A673 (cell line): ENCODE measurements around the gene PRRC2B. TPM values are rescaled to one million over a fixed set of nuclear protein-coding genes. Genes with fewer than 3 reads are reported as not detected.
A peak's percentile ranks its signal among the peaks of the same experiment; 100 is the strongest.
"Not testable (repeated sequence)": the region's sequence is repeated elsewhere in the genome, so short reads cannot be mapped to it uniquely, and the experiment has no call there.

Source experiments
- BruUV-seq: library from RNA; stranded (reverse); fragments of 400-500 nt; replicated peaks from 2 replicates; lab custom pipeline; 2021; lab: Mats Ljungman, UMichigan
- CTCF ChIA-PET: fragments of 300-600 bp; sonication (Branson Sonifier 250); formaldehyde crosslinking; loops from one replicate; lab custom pipeline; 2022; ENCODE audit warnings: antibody characterized with exemption; lab: Charles Lee
- POLR2A ChIA-PET: fragments of 300-600 bp; sonication (Branson Sonifier 250); formaldehyde crosslinking; loops from one replicate; lab custom pipeline; 2022; ENCODE audit warnings: antibody characterized with exemption; ENCODE audit not compliant: low non-redundant PET; lab: Charles Lee
- DNase-seq: peaks from one replicate; pipeline ENCODE4 v3.0.0-alpha.2; 2015; ENCODE audit warnings: low spot score
- H3K27ac ChIP-seq: fragments of 200-600 bp; sonication (generic); 2 replicates; pipeline ENCODE4 v1.5.1; 2016; ENCODE audit warnings: mixed run types, low read depth, mild to moderate bottlenecking, mixed read lengths, antibody characterized with exemption, low read length; ENCODE audit not compliant: poor library complexity, severe bottlenecking
- H3K27me3 ChIP-seq: fragments of 200-600 bp; sonication (generic); replicated peaks from 2 replicates; pipeline ENCODE4 v1.6.1; 2017; ENCODE audit warnings: mixed run types, low read depth, mild to moderate bottlenecking, mixed read lengths, antibody characterized with exemption, low read length; ENCODE audit not compliant: insufficient read depth, poor library complexity
- H3K36me3 ChIP-seq: fragments of 200-600 bp; sonication (generic); 2 replicates; pipeline ENCODE4 v1.6.1; 2016; ENCODE audit warnings: mixed run types, mild to moderate bottlenecking, mixed read lengths, antibody characterized with exemption, low read length; ENCODE audit not compliant: insufficient read depth, poor library complexity, severe bottlenecking
- H3K4me1 ChIP-seq: fragments of 200-600 bp; sonication (generic); 2 replicates; pipeline ENCODE4 v1.6.1; 2017; ENCODE audit warnings: mixed run types, mild to moderate bottlenecking, mixed read lengths, antibody characterized with exemption, low read length; ENCODE audit not compliant: insufficient read depth, poor library complexity, severe bottlenecking
- H3K4me3 ChIP-seq: fragments of 200-600 bp; sonication (generic); 2 replicates; pipeline ENCODE4 v1.5.1; 2016; ENCODE audit warnings: low read depth, mixed run types, mild to moderate bottlenecking, mixed read lengths, low read length; ENCODE audit not compliant: poor library complexity, severe bottlenecking
- H3K9me3 ChIP-seq: fragments of 200-600 bp; sonication (generic); 2 replicates; pipeline ENCODE4 v1.6.1; 2016; ENCODE audit warnings: mixed run types, low read depth, mild to moderate bottlenecking, mixed read lengths, antibody characterized with exemption, low read length; ENCODE audit not compliant: poor library complexity, severe bottlenecking
- EZH2 ChIP-seq: fragments of 200-600 bp; sonication (generic); IDR thresholded peaks from 2 replicates; pipeline ENCODE4 v1.6.1; 2017; ENCODE audit warnings: borderline replicate concordance, low read depth, mild to moderate bottlenecking, mixed read lengths, antibody characterized with exemption, low read length; ENCODE audit not compliant: poor library complexity, severe bottlenecking
- intact Hi-C: fragments of 100-400 bp; cut with micrococcal nuclease; formaldehyde crosslinking; loops from one replicate; pipeline ENCODE4 v1.10.0; 2022; ENCODE audit not compliant: unreplicated experiment
- total RNA-seq: library from RNA; stranded (reverse); gene quantifications from 2 replicates; pipeline ENCODE4 v1.2.3, GENCODE V29; 2021
- TF ChIP-seq, protein P1 (sequence below): fragments of 300-800, 200-600 bp; sonication (generic); conservative IDR thresholded peaks from 2 replicates; pipeline ENCODE4 v1.5.1; 2017; ENCODE audit warnings: low read depth, mild to moderate bottlenecking, antibody characterized with exemption, low read length, moderate library complexity, mixed read lengths

PRRC2B gene
- total RNA-seq, 1 experiment from 2014 or later: 317 TPM

DNA sequence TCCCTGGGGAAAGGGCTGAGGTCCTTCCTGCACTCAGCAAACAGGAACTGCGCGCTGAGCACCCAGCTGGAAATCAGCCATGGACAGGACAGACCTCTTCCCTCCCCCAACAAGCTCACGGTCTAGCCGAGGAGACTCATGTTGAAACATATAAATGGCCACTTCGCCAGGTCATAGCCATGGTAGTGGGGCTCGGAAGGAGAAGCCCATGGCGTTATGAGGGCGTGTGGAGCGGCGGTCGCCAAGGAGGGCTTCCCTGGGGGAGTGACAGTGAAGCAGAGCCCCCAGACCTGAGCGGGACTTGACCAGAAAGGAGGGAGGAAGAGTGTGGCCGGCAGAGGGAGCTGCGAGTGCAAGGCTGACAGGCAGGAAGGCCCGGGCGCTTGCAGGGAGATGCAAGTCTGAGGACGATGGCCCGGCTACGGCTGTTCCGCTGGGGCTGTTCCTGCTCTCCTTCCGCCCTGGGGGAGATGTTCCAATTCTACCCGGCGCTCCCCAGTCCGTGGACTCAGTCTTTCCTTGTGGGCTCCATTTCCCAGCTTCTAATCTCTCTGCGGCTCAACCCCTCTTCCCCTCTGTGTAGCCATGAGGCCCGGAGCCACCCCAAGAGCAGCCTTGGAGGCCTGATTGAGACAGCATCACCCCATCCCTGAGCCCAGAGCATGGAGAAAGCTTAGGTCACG is 43.9 kb upstream of the PRRC2B start:
- no peak overlapping the region for H3K27ac ChIP-seq
- no peaks in the 10 kb centered on the region for H3K9me3 ChIP-seq
- peak overlapping the region; percentile 39 for H3K4me3 ChIP-seq
- TF ChIP-seq EZH2: no peak
- TF ChIP-seq, protein P1, sequence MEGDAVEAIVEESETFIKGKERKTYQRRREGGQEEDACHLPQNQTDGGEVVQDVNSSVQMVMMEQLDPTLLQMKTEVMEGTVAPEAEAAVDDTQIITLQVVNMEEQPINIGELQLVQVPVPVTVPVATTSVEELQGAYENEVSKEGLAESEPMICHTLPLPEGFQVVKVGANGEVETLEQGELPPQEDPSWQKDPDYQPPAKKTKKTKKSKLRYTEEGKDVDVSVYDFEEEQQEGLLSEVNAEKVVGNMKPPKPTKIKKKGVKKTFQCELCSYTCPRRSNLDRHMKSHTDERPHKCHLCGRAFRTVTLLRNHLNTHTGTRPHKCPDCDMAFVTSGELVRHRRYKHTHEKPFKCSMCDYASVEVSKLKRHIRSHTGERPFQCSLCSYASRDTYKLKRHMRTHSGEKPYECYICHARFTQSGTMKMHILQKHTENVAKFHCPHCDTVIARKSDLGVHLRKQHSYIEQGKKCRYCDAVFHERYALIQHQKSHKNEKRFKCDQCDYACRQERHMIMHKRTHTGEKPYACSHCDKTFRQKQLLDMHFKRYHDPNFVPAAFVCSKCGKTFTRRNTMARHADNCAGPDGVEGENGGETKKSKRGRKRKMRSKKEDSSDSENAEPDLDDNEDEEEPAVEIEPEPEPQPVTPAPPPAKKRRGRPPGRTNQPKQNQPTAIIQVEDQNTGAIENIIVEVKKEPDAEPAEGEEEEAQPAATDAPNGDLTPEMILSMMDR: peak; percentile 95
- intact Hi-C loops: loop anchor here (1.0 to 5.0 kb wide), 2 partner anchors 128 to 397 kb away; no protein-coding TSS in a partner anchor
- H3K36me3 ChIP-seq: no peaks in the 10 kb centered on the region
- no TSS peak for BruUV-seq
- ChIA-PET POLR2A (interaction anchor here (0.7 kb wide), 1 partner anchor 1430 kb away, joined by 3 read pairs; no protein-coding TSS in a partner anchor), CTCF (interaction anchor here (0.6 to 1.6 kb wide), 10 partner anchors 10 to 134 kb away, joined by 3 to 11 read pairs (median 4); no protein-coding TSS in a partner anchor)
- no peaks in the 10 kb centered on the region for H3K27me3 ChIP-seq
- H3K4me1 ChIP-seq: peaks cover 9% of the 10 kb centered on the region
- DNase-seq: peak; percentile 91

DNA sequence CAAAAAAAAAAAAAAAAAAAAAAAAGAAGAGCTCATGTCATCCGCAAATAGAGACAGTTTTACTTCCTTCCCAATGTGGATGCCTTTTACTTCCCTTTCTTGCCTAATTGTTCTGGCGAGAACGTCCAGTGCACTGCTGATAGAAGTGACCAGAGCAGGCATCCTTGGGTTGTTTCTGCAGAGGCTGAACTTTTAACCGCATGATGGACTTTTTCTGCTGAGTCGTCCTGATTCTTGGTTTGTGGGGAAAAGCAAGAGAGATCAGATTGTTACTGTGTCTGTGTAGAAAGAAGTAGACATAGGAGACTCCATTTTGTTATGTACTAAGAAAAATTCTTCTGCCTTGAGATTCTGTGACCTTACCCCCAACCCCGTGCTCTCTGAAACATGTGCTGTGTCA is 37.4 kb upstream of the PRRC2B start:
- CTCF ChIA-PET, H3K27ac ChIP-seq, H3K4me3 ChIP-seq, H3K4me1 ChIP-seq, BruUV-seq, H3K27me3 ChIP-seq, intact Hi-C loops, POLR2A ChIA-PET, DNase-seq, H3K36me3 ChIP-seq, H3K9me3 ChIP-seq: not testable (repeated sequence)

DNA sequence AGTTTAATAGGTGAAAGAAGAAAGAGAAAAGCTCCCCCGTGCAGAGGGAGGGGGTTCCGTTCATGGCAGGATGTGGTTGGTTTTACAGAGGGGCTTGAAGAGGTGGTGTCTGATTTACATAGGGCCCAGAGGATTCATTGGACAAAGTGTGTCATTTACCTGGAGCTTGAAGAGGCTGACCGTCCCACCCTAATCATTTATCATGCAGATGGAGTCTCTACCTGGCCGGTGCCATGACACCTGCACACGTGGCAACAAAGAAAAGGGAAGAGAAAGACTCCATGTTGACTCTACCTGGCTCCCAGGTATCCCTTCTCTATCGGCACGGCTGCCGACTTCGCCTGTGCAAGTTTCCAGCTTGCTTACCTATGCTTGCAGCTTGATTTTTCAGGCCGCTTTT is 35.3 kb upstream of the PRRC2B start:
- H3K9me3 ChIP-seq: no peaks in the 10 kb centered on the region
- ChIA-PET POLR2A (no interaction called here), CTCF (no interaction called here)
- DNase-seq: no peak
- H3K27ac ChIP-seq: no peak overlapping the region
- no peak overlapping the region for H3K4me3 ChIP-seq
- BruUV-seq: no TSS peak
- intact Hi-C loops: no loop called here
- H3K4me1 ChIP-seq: peaks cover 6% of the 10 kb centered on the region
- H3K36me3 ChIP-seq: no peaks in the 10 kb centered on the region
- no peak for TF ChIP-seq EZH2
- TF ChIP-seq, protein P1: no peak
- no peaks in the 10 kb centered on the region for H3K27me3 ChIP-seq
